SK-N-SH treated with all-trans-retinoic acid at 6 μM for 48 hours (cell line): ENCODE data around the gene TBC1D12.

Source experiments
- ATAC-seq: fragments of 200-7000 bp; cut with Tn5 transposase; 3 replicates; pipeline ENCODE4 v1.9.1; 2020; ENCODE audit warnings: mild to moderate bottlenecking, moderate library complexity
- ARNTL ChIP-seq: fragments of 450-650 bp; formaldehyde crosslinking; IDR thresholded peaks from 2 replicates; pipeline ENCODE4 v1.5.0; 2020; ENCODE audit warnings: low read depth, mild to moderate bottlenecking, moderate library complexity, borderline replicate concordance
- CREB5 ChIP-seq: fragments of 250-450 bp; sonication (Bioruptor Pico); IDR thresholded peaks from 2 replicates; pipeline ENCODE4 v1.5.1; 2020; ENCODE audit warnings: low read depth, mild to moderate bottlenecking, moderate library complexity
- CSDC2 ChIP-seq: fragments of 250-450 bp; sonication (Bioruptor Pico); IDR thresholded peaks from 2 replicates; pipeline ENCODE4 v1.5.0; 2020; ENCODE audit warnings: mild to moderate bottlenecking, moderate library complexity
- CSRNP3 ChIP-seq: fragments of 250-450 bp; sonication (Bioruptor Pico); IDR thresholded peaks from 2 replicates; pipeline ENCODE4 v1.5.1; 2021; ENCODE audit warnings: mild to moderate bottlenecking, moderate library complexity
- ESRRG ChIP-seq: fragments of 250-450 bp; sonication (Bioruptor Pico); IDR thresholded peaks from 2 replicates; pipeline ENCODE4 v1.6.1; 2021; ENCODE audit warnings: mild to moderate bottlenecking
- GLIS3 ChIP-seq: fragments of 250-450 bp; sonication (Bioruptor Pico); IDR thresholded peaks from 2 replicates; pipeline ENCODE4 v1.5.0; 2020; ENCODE audit warnings: mild to moderate bottlenecking, moderate library complexity
- ISL1 ChIP-seq: fragments of 250-450 bp; sonication (Bioruptor Pico); IDR thresholded peaks from 2 replicates; pipeline ENCODE4 v2.1.2; 2022; ENCODE audit warnings: mild to moderate bottlenecking, moderate library complexity
- OSR1 ChIP-seq: fragments of 250-450 bp; sonication (Bioruptor Pico); IDR thresholded peaks from 2 replicates; pipeline ENCODE4 v1.8.0; 2022; ENCODE audit warnings: moderate library complexity, mild to moderate bottlenecking, inconsistent platforms
- PATZ1 ChIP-seq: fragments of 250-450 bp; sonication (Bioruptor Pico); IDR thresholded peaks from 2 replicates; pipeline ENCODE4 v1.8.0; 2020; ENCODE audit warnings: mild to moderate bottlenecking, moderate library complexity, borderline replicate concordance
- POU6F1 ChIP-seq: fragments of 250-450 bp; sonication (Bioruptor Pico); IDR thresholded peaks from 2 replicates; pipeline ENCODE4 v1.8.0; 2021; ENCODE audit warnings: low read depth, mild to moderate bottlenecking, moderate library complexity, borderline replicate concordance
- PPARA ChIP-seq: fragments of 250-450 bp; sonication (Bioruptor Pico); IDR thresholded peaks from 2 replicates; pipeline ENCODE4 v1.5.0; 2020; ENCODE audit warnings: mild to moderate bottlenecking, borderline replicate concordance
- RARB ChIP-seq: fragments of 250-450 bp; sonication (Bioruptor Pico); IDR thresholded peaks from 2 replicates; pipeline ENCODE4 v1.8.0; 2021; ENCODE audit warnings: mild to moderate bottlenecking, moderate library complexity
- SNAI2 ChIP-seq: fragments of 250-450 bp; sonication (Bioruptor Pico); IDR thresholded peaks from 2 replicates; pipeline ENCODE4 v1.5.0; 2020; ENCODE audit warnings: mild to moderate bottlenecking, moderate library complexity
- TCF4 ChIP-seq: fragments of 250-450 bp; sonication (Bioruptor Pico); IDR thresholded peaks from 2 replicates; pipeline ENCODE4 v1.8.0; 2021; ENCODE audit warnings: mild to moderate bottlenecking, moderate library complexity, borderline replicate concordance
- TOX ChIP-seq: fragments of 250-450 bp; sonication (Bioruptor Pico); IDR thresholded peaks from 2 replicates; pipeline ENCODE4 v1.8.0; 2021; ENCODE audit warnings: mild to moderate bottlenecking, moderate library complexity, borderline replicate concordance
- TSHZ2 ChIP-seq: fragments of 250-450 bp; sonication (Bioruptor Pico); IDR thresholded peaks from 2 replicates; pipeline ENCODE4 v1.5.0; 2020; ENCODE audit warnings: mild to moderate bottlenecking, moderate library complexity
- ZC3H10 ChIP-seq: fragments of 250-450 bp; sonication (Bioruptor Pico); IDR thresholded peaks from 2 replicates; pipeline ENCODE4 v1.5.1; 2021; ENCODE audit warnings: mild to moderate bottlenecking, moderate library complexity
- ZFP3 ChIP-seq: fragments of 250-450 bp; sonication (Bioruptor Pico); IDR thresholded peaks from 2 replicates; pipeline ENCODE4 v1.5.0; 2020; ENCODE audit warnings: mild to moderate bottlenecking, moderate library complexity
- ZNF565 ChIP-seq: fragments of 450-650 bp; formaldehyde crosslinking; conservative IDR thresholded peaks from 2 replicates; pipeline ENCODE4 v1.5.0; 2020; ENCODE audit warnings: low read depth, mild to moderate bottlenecking, moderate library complexity
- ZNF70 ChIP-seq: fragments of 450-650 bp; formaldehyde crosslinking; IDR thresholded peaks from 2 replicates; pipeline ENCODE4 v1.5.0; 2020; ENCODE audit warnings: mild to moderate bottlenecking, moderate library complexity
- ZNF8 ChIP-seq: fragments of 450-650 bp; formaldehyde crosslinking; IDR thresholded peaks from 2 replicates; pipeline ENCODE4 v1.5.0; 2020; ENCODE audit warnings: mild to moderate bottlenecking, moderate library complexity

TBC1D12 gene

GRCh38 chr10:94439275-94439861 lies 37.0 kb downstream of the TBC1D12 start:
- ATAC-seq: peak; percentile 17; the same call in 2 of the 3 replicates

GRCh38 chr10:94440096-94440495 lies 37.8 kb downstream of the TBC1D12 start:
- no peak for ATAC-seq
- TF ChIP-seq ZC3H10 (CRISPR knock-in tag): no peak
- no peak for TF ChIP-seq GLIS3
- TF ChIP-seq RARB (CRISPR knock-in tag): no peak
- TF ChIP-seq OSR1 (CRISPR knock-in tag): no peak
- TF ChIP-seq CREB5: no peak
- no peak for TF ChIP-seq ZNF565 (CRISPR knock-in tag)
- TF ChIP-seq ZNF70: no peak
- no peak for TF ChIP-seq CSDC2 (CRISPR knock-in tag)
- TF ChIP-seq ARNTL (CRISPR knock-in tag): no peak
- no peak for TF ChIP-seq ZNF8 (CRISPR knock-in tag)
- TF ChIP-seq PPARA (CRISPR knock-in tag): no peak
- TF ChIP-seq ESRRG: no peak
- TF ChIP-seq TCF4 (CRISPR knock-in tag): no peak
- no peak for TF ChIP-seq TOX (CRISPR knock-in tag)
- TF ChIP-seq ZFP3: no peak
- TF ChIP-seq SNAI2 (CRISPR knock-in tag): no peak
- no peak for TF ChIP-seq POU6F1 (CRISPR knock-in tag)
- TF ChIP-seq CSRNP3: no peak
- no peak for TF ChIP-seq PATZ1 (CRISPR knock-in tag)
- TF ChIP-seq ISL1 (CRISPR knock-in tag): no peak

More at GRCh38 chr10:94439275-94439861, 37.0 kb downstream of the TBC1D12 start:
- TF ChIP-seq TSHZ2 (CRISPR knock-in tag): no peak
- TF ChIP-seq PATZ1 (CRISPR knock-in tag): no peak
- TF ChIP-seq TOX (CRISPR knock-in tag): no peak
